Lower lobe of right lung (tissue), 2 donors: Measurements from ENCODE around the gene INO80. TPM values are rescaled to one million over a fixed set of nuclear protein-coding genes. Genes with fewer than 3 reads are reported as not detected.

Experiments used
- ATAC-seq, 2 donors: fragments of 200-7000 bp; cut with Tn5 transposase; one replicate each; pipeline ENCODE4 v1.9.1; 2020 to 2022; ENCODE audit warnings: mild to moderate bottlenecking in 2 of 2, moderate library complexity in 2 of 2
- DNase-seq: peaks from one replicate; pipeline ENCODE4 v3.0.0-alpha.2; 2020
- H3K27ac ChIP-seq: fragments of 200-600 bp; one replicate; pipeline ENCODE4 v1.8.0; 2022
- H3K27me3 ChIP-seq: fragments of 200-600 bp; one replicate; pipeline ENCODE4 v1.8.0; 2022; ENCODE audit warnings: low read depth
- H3K36me3 ChIP-seq: fragments of 200-600 bp; one replicate; pipeline ENCODE4 v1.8.0; 2022; ENCODE audit warnings: mild to moderate bottlenecking
- H3K4me1 ChIP-seq: fragments of 200-600 bp; one replicate; pipeline ENCODE4 v1.8.0; 2022
- H3K4me3 ChIP-seq: fragments of 200-600 bp; one replicate; pipeline ENCODE4 v1.8.0; 2022; ENCODE audit warnings: mild to moderate bottlenecking
- H3K9me3 ChIP-seq: fragments of 200-600 bp; one replicate; pipeline ENCODE4 v1.8.0; 2022
- CTCF ChIP-seq: fragments of 200-600 bp; IDR thresholded peaks from one replicate; pipeline ENCODE4 v1.8.0; 2022; ENCODE audit warnings: antibody characterized with exemption, mild to moderate bottlenecking
- intact Hi-C: fragments of 100-400 bp; cut with DNase I; formaldehyde crosslinking; loops from one replicate; pipeline ENCODE4 v1.11.0; 2022
- total RNA-seq: library from RNA; stranded (reverse); fragmentation: NEBNext Ultra II Directional; extraction: Animal tissue kit (Norgen Biotek cat#: 25700); gene quantifications from one replicate; pipeline ENCODE4 v1.2.1, GENCODE V29; 2021
- donor health status: DM: no; HTN: yes; CAD: no; lungs with severe emphysema.

INO80 gene
- total RNA-seq, 1 donor from 2014 or later: 25.0 TPM

GRCh38 chr15:41010345-41010744 is 105.7 kb downstream of the INO80 start:
- TF ChIP-seq CTCF: no peak
- intact Hi-C loops: no loop called here
- DNase-seq (no peak), ATAC-seq (no peak)
- Histone ChIP-seq H3K4me3 (no peak overlapping the region), H3K27ac (no peak overlapping the region), H3K9me3 (no peaks in the 10 kb centered on the region), H3K4me1 (peaks cover 41% of the 10 kb centered on the region), H3K36me3 (peaks cover 32% of the 10 kb centered on the region), H3K27me3 (no peaks in the 10 kb centered on the region)

GRCh38 chr15:41006479-41006878 is 109.6 kb downstream of the INO80 start:
- H3K36me3 ChIP-seq: peaks cover 35% of the 10 kb centered on the region
- peaks cover 14% of the 10 kb centered on the region for H3K4me1 ChIP-seq
- H3K9me3 ChIP-seq: no peaks in the 10 kb centered on the region
- ATAC-seq (no peak), DNase-seq (no peak)
- H3K27ac ChIP-seq: no peak overlapping the region
- no peaks in the 10 kb centered on the region for H3K27me3 ChIP-seq
- H3K4me3 ChIP-seq: no peak overlapping the region
- TF ChIP-seq CTCF: no peak
- intact Hi-C loops: no loop called here

GRCh38 chr15:41004490-41004889 is 111.6 kb downstream of the INO80 start:
- no peaks in the 10 kb centered on the region for H3K27me3 ChIP-seq
- H3K4me3 ChIP-seq: no peak overlapping the region
- peaks cover 12% of the 10 kb centered on the region for H3K4me1 ChIP-seq
- no peak for ATAC-seq
- no peak overlapping the region for H3K27ac ChIP-seq
- no peak for DNase-seq
- H3K36me3 ChIP-seq: peaks cover 36% of the 10 kb centered on the region
- TF ChIP-seq CTCF: no peak
- intact Hi-C loops: no loop called here
- H3K9me3 ChIP-seq: no peaks in the 10 kb centered on the region

- H3K27ac ChIP-seq: peak overlapping the region; percentile 46
- intact Hi-C loops: no loop called here
- peaks cover 12% of the 10 kb centered on the region for H3K4me1 ChIP-seq
- DNase-seq: no peak
- TF ChIP-seq CTCF: no peak
- peak; percentile 64 to 68 for ATAC-seq
- no peak overlapping the region for H3K4me3 ChIP-seq
- no peaks in the 10 kb centered on the region for H3K9me3 ChIP-seq
- H3K36me3 ChIP-seq: peaks cover 56% of the 10 kb centered on the region
- no peaks in the 10 kb centered on the region for H3K27me3 ChIP-seq
Observed at GRCh38 chr15:41001524-41002214, 114.4 kb downstream of the INO80 start.

- H3K36me3 ChIP-seq: peaks cover 62% of the 10 kb centered on the region
- H3K27me3 ChIP-seq: no peaks in the 10 kb centered on the region
- no peak for TF ChIP-seq CTCF
- no peak for ATAC-seq
- H3K4me3 ChIP-seq: no peak overlapping the region
- no peak overlapping the region for H3K27ac ChIP-seq
- intact Hi-C loops: no loop called here
- H3K9me3 ChIP-seq: no peaks in the 10 kb centered on the region
- no peak for DNase-seq
- peaks cover 12% of the 10 kb centered on the region for H3K4me1 ChIP-seq
Observed at GRCh38 chr15:40999190-40999589, 116.9 kb downstream of the INO80 start.
